Body of pancreas (tissue), 4 donors: ENCODE measurements around the gene ZNF511.

Source experiments
- CTCF ChIP-seq, 7 experiments: fragments of 450-650 bp in 4 of 7; fragments of 200-600 bp in 3 of 7; sonication (generic) in 3 of 7; IDR thresholded peaks; one replicate each; pipeline ENCODE4 v1.5.1; 2016 to 2019; ENCODE audit warnings: antibody characterized with exemption in 7 of 7
- POLR2A ChIP-seq, 3 donors: fragments of 450-650 bp; IDR thresholded peaks; one replicate each; pipeline ENCODE4 v1.6.1; 2016; ENCODE audit warnings: antibody characterized with exemption in 3 of 3, mild to moderate bottlenecking in 2 of 3

GRCh38 chr10:133297504-133297903 is 11.2 kb upstream of the ZNF511 start:
- no peak for TF ChIP-seq CTCF (IDR thresholded peaks at IDR 0.05)
- TF ChIP-seq POLR2A (IDR thresholded peaks at IDR 0.05), result no peak
